ENCODE results near the gene SLC1A7. TPM values are rescaled to one million over a fixed set of nuclear protein-coding genes. Genes with fewer than 3 reads are reported as not detected.

The SLC1A7 gene
- total RNA-seq, 1 experiment from 2014 or later = not detected

GRCh38 chr1:53141487-53142055, 867 bp downstream of the SLC1A7 start:
- Histone ChIP-seq H3K9me2 (ENCODE audit: insufficient read depth) (no peaks in the 10 kb centered on the region), H3K36me3 (ENCODE audit: control insufficient read depth in 1 of 2, insufficient read depth in 2 of 2, low read length in 2 of 2) (no peaks in the 10 kb centered on the region), H3K4me1 (ENCODE audit: control insufficient read depth in 1 of 2, insufficient read depth in 2 of 2, low read length in 2 of 2) (peaks cover 7 to 11% of the 10 kb centered on the region in 2 experiments), H4K20me1 (ENCODE audit: insufficient read depth) (no peaks in the 10 kb centered on the region), H3K79me2 (ENCODE audit: insufficient read depth, low read length) (no peaks in the 10 kb centered on the region), H3K9me3 (ENCODE audit: control insufficient read depth in 1 of 2, insufficient read depth in 1 of 2, low read depth in 1 of 2, low read length in 2 of 2) (peaks cover 0 to 7% of the 10 kb centered on the region in 2 experiments; a peak in 1 of 4 replicates), H3K9ac (ENCODE audit: low read length) (no peak overlapping the region), H3K27me3 (ENCODE audit: insufficient read depth, low read length) (no peaks in the 10 kb centered on the region), H3K4me2 (ENCODE audit: low read length) (no peak overlapping the region), H3K4me3 (replicated peaks in 1 of 2; ENCODE audit: low read depth in 1 of 2, low read length in 2 of 2) (no peak overlapping the region), H2AFZ (ENCODE audit: low read depth, low read length, poor library complexity, severe bottlenecking) (no peak overlapping the region), H3K27ac (ENCODE audit: low read depth, low read length) (no peak overlapping the region)
- BruUV-seq (replicated peaks) = no TSS peak
- no peak for ATAC-seq
- ChIA-PET CTCF (no interaction called here), RAD21 (ENCODE audit: low non-redundant PET in 1 of 2, low total read pairs in 2 of 2, uncharacterized antibody in 2 of 2, unreplicated experiment in 2 of 2) (no interaction called here), POLR2A (no interaction called here)
- TF ChIP-seq ELF1 (IDR thresholded peaks at IDR 0.05; ENCODE audit: borderline replicate concordance, low read depth) (no peak), CEBPB (IDR thresholded peaks at IDR 0.05; ENCODE audit: low read depth) (no peak), EZH2 (IDR thresholded peaks at IDR 0.05) (no peak), SRF (IDR thresholded peaks at IDR 0.05; ENCODE audit: low read depth) (no peak), EZH2phosphoT487 (IDR thresholded peaks at IDR 0.05; ENCODE audit: borderline replicate concordance) (no peak), POLR2AphosphoS5 (IDR thresholded peaks at IDR 0.05; ENCODE audit: low read depth, low read length) (no peak), RAD21 (IDR thresholded peaks at IDR 0.05; ENCODE audit: low read depth) (no peak), TCF7L2 (IDR thresholded peaks at IDR 0.05; ENCODE audit: borderline replicate concordance, extremely low read depth, insufficient read depth, insufficient read length) (no peak)
- no peak for DNase-seq (ENCODE audit: low read depth, low spot score)
- intact Hi-C loops (cut with micrococcal nuclease) = no loop called here

GRCh38 chr1:53140451-53140850, 2.0 kb downstream of the SLC1A7 start:
- intact Hi-C loops (cut with micrococcal nuclease) = no loop called here
- Histone ChIP-seq H3K4me3 (replicated peaks in 1 of 2; ENCODE audit: low read depth in 1 of 2, low read length in 2 of 2) (no peak overlapping the region), H3K9me2 (ENCODE audit: insufficient read depth) (no peaks in the 10 kb centered on the region), H4K20me1 (ENCODE audit: insufficient read depth) (no peaks in the 10 kb centered on the region), H3K27me3 (ENCODE audit: insufficient read depth, low read length) (no peaks in the 10 kb centered on the region), H3K9ac (ENCODE audit: low read length) (no peak overlapping the region), H3K9me3 (ENCODE audit: control insufficient read depth in 1 of 2, insufficient read depth in 1 of 2, low read depth in 1 of 2, low read length in 2 of 2) (peaks cover 0 to 7% of the 10 kb centered on the region in 2 experiments; a peak in 1 of 4 replicates), H3K79me2 (ENCODE audit: insufficient read depth, low read length) (no peaks in the 10 kb centered on the region), H2AFZ (ENCODE audit: low read depth, low read length, poor library complexity, severe bottlenecking) (no peak overlapping the region), H3K4me1 (ENCODE audit: control insufficient read depth in 1 of 2, insufficient read depth in 2 of 2, low read length in 2 of 2) (no peaks in the 10 kb centered on the region; a peak in 1 of 4 replicates), H3K36me3 (ENCODE audit: control insufficient read depth in 1 of 2, insufficient read depth in 2 of 2, low read length in 2 of 2) (no peaks in the 10 kb centered on the region), H3K4me2 (ENCODE audit: low read length) (no peak overlapping the region), H3K27ac (ENCODE audit: low read depth, low read length) (no peak overlapping the region)
- no peak for DNase-seq (ENCODE audit: low read depth, low spot score)
- ChIA-PET RAD21 (ENCODE audit: low non-redundant PET in 1 of 2, low total read pairs in 2 of 2, uncharacterized antibody in 2 of 2, unreplicated experiment in 2 of 2) (no interaction called here), CTCF (no interaction called here), POLR2A (no interaction called here)
- no peak for ATAC-seq
- no TSS peak for BruUV-seq (replicated peaks)
- TF ChIP-seq ZBTB33 (IDR thresholded peaks at IDR 0.05; ENCODE audit: extremely low read depth, insufficient replicate concordance, low read length) (no peak), SRF (IDR thresholded peaks at IDR 0.05; ENCODE audit: low read depth) (no peak)

Measured in HCT116 (cell line).